PC-9 (cell line): ENCODE data around the gene PSKH1. TPM values are rescaled to one million over a fixed set of nuclear protein-coding genes. Genes with fewer than 3 reads are reported as not detected.
"Not testable (repeated sequence)": the region's sequence is repeated elsewhere in the genome, so short reads cannot be mapped to it uniquely, and the experiment has no call there.

Experiments
- BruUV-seq: library from RNA; stranded (reverse); fragments of 400-500 nt; replicated peaks from 2 replicates; lab custom pipeline; 2021; lab: Mats Ljungman, UMichigan
- CTCF ChIA-PET: fragments of 300-600 bp; sonication (Branson Sonifier 250); formaldehyde crosslinking; loops from one replicate; lab custom pipeline; 2022; ENCODE audit warnings: antibody characterized with exemption; lab: Charles Lee
- POLR2A ChIA-PET: fragments of 300-600 bp; sonication (Branson Sonifier 250); formaldehyde crosslinking; loops from one replicate; lab custom pipeline; 2022; ENCODE audit warnings: antibody characterized with exemption; ENCODE audit not compliant: unreplicated experiment; lab: Charles Lee
- DNase-seq, 2 experiments: peaks; one replicate each; pipeline versions ENCODE4 v3.0.0 to v3.0.0-alpha.2; 2015 to 2022; ENCODE audit warnings: mixed read lengths in 1 of 2
- H2AFZ ChIP-seq: fragments of 200-600 bp; sonication (generic); 2 replicates; pipeline ENCODE4 v1.8.1; 2017; ENCODE audit warnings: antibody characterized with exemption
- H3F3A ChIP-seq: fragments of 200-600 bp; sonication (generic); 2 replicates; pipeline ENCODE4 v1.8.1; 2017; ENCODE audit warnings: antibody characterized with exemption, mild to moderate bottlenecking, low read depth; ENCODE audit not compliant: insufficient read depth
- H3K27ac ChIP-seq: fragments of 200-600 bp; sonication (generic); 2 replicates; pipeline ENCODE4 v1.6.1; 2016; ENCODE audit warnings: mixed run types
- H3K27me3 ChIP-seq: fragments of 200-600 bp; sonication (generic); 2 replicates; pipeline ENCODE4 v1.6.1; 2016; ENCODE audit warnings: low read depth, mixed run types; ENCODE audit not compliant: insufficient read depth
- H3K36me3 ChIP-seq: fragments of 200-600 bp; sonication (generic); 2 replicates; pipeline ENCODE4 v1.6.1; 2016; ENCODE audit warnings: low read depth, mixed run types
- H3K4me1 ChIP-seq: fragments of 200-600 bp; sonication (generic); replicated peaks from 2 replicates; pipeline ENCODE4 v1.6.1; 2016; ENCODE audit warnings: mixed run types; ENCODE audit not compliant: insufficient read depth
- H3K4me2 ChIP-seq: fragments of 200-600 bp; sonication (generic); 2 replicates; pipeline ENCODE4 v1.6.1; 2017; ENCODE audit warnings: mixed run types
- H3K4me3 ChIP-seq: fragments of 200-600 bp; sonication (generic); 2 replicates; pipeline ENCODE4 v1.6.1; 2016; ENCODE audit warnings: mixed run types
- H3K79me2 ChIP-seq: fragments of 200-600 bp; sonication (generic); 2 replicates; pipeline ENCODE4 v1.6.1; 2017; ENCODE audit warnings: low read depth, mixed run types
- H3K9me2 ChIP-seq: fragments of 200-600 bp; sonication (generic); 2 replicates; pipeline ENCODE4 v1.8.1; 2017; ENCODE audit warnings: mild to moderate bottlenecking; ENCODE audit not compliant: insufficient read depth
- H3K9me3 ChIP-seq: fragments of 200-600 bp; sonication (generic); 2 replicates; pipeline ENCODE4 v1.8.1; 2016; ENCODE audit warnings: low read depth; ENCODE audit not compliant: insufficient read depth
- H4K20me1 ChIP-seq: fragments of 200-600 bp; sonication (generic); 2 replicates; pipeline ENCODE4 v1.8.1; 2017; ENCODE audit not compliant: insufficient read depth
- EZH2 ChIP-seq: fragments of 200-600 bp; sonication (generic); IDR thresholded peaks from 2 replicates; pipeline ENCODE4 v1.8.0; 2017; ENCODE audit warnings: antibody characterized with exemption, low read depth
- intact Hi-C: fragments of 100-400 bp; cut with micrococcal nuclease; formaldehyde crosslinking; loops from one replicate; pipeline ENCODE4 v1.10.0; 2022; ENCODE audit not compliant: unreplicated experiment
- total RNA-seq: library from RNA; stranded (reverse); gene quantifications from 2 replicates; pipeline ENCODE4 v1.2.3, GENCODE V29; 2021
- TF ChIP-seq, protein P1 (sequence below): fragments of 200-600 bp; sonication (generic); conservative IDR thresholded peaks from 2 replicates; pipeline ENCODE4 v1.6.1; 2017; ENCODE audit warnings: mixed run types, antibody characterized with exemption, mild to moderate bottlenecking, moderate library complexity

The PSKH1 gene
- total RNA-seq, 1 experiment from 2014 or later = 25.8 TPM

DNA sequence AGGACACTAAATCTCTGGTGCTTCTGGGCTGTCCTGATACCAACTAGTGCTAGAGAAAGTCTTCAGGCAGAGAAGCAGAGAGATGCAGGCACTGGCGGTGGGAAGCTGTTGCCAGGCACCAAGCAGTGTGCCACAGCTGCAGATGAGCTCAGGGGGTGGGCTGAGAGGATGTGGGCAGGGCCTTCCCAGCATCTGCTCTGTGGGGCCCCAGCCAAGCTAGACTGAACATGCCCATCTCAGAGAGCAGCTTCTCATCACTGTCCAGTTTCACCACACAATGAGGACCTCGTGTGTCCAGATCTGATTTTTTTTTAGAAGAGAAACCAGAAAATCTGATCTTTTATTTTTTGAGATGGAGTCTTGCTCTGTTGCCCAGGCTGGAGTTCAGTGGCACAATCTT is 17.1 kb downstream of the PSKH1 start:
- ChIA-PET POLR2A (no interaction called here), CTCF (no interaction called here)
- Histone ChIP-seq H3K4me3 (no peak overlapping the region), H3K79me2 (no peaks in the 10 kb centered on the region), H3K36me3 (no peaks in the 10 kb centered on the region), H3K4me1 (no peaks in the 10 kb centered on the region), H4K20me1 (peaks cover 4% of the 10 kb centered on the region; the same call in 1 of the 2 replicates), H3F3A (no peaks in the 10 kb centered on the region), H3K27me3 (no peaks in the 10 kb centered on the region), H3K9me2 (no peaks in the 10 kb centered on the region), H3K4me2 (no peak overlapping the region), H3K9me3 (no peaks in the 10 kb centered on the region), H2AFZ (no peak overlapping the region), H3K27ac (no peak overlapping the region)
- no peak for TF ChIP-seq EZH2
- TF ChIP-seq, protein P1, sequence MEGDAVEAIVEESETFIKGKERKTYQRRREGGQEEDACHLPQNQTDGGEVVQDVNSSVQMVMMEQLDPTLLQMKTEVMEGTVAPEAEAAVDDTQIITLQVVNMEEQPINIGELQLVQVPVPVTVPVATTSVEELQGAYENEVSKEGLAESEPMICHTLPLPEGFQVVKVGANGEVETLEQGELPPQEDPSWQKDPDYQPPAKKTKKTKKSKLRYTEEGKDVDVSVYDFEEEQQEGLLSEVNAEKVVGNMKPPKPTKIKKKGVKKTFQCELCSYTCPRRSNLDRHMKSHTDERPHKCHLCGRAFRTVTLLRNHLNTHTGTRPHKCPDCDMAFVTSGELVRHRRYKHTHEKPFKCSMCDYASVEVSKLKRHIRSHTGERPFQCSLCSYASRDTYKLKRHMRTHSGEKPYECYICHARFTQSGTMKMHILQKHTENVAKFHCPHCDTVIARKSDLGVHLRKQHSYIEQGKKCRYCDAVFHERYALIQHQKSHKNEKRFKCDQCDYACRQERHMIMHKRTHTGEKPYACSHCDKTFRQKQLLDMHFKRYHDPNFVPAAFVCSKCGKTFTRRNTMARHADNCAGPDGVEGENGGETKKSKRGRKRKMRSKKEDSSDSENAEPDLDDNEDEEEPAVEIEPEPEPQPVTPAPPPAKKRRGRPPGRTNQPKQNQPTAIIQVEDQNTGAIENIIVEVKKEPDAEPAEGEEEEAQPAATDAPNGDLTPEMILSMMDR = no peak
- intact Hi-C loops = no loop called here
- no TSS peak for BruUV-seq
- no peak for DNase-seq

DNA sequence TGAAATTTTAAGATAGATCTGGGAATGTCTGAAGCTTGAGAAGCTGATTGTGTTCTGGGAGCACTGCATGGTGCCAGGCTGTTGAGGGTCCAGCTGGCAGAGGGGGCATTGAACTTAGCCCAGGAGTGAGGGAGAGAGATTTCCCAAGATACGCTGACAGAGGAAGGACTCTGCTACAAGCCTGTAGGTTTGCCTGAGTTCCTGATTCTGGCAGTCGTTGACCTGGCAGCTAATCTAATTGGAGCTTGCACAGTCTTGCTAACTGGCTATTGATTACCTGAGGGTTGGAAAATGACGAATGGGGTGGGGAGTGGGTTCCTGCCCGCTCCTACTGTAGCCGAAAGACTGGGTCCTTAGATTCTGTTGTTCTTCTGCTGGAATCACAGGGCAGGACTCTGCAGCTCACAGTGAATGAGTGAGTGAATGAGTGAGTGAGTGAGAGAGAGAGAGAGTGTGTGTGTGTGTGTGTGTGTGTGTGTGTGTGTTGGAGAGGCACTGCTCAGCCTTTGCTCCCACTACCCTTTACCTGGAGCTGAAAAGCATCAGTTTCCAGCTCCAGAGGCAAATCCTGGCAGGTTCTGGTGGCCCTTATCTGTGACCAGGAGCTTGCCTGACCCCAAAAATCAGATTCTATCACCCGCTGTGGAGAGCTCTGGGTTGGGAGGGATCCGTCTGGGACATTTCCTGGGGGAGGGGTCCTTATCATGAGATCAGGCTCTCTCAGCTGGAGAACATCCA is 21.9 kb downstream of the PSKH1 start:
- H3K27ac ChIP-seq = no peak overlapping the region
- H3K36me3 ChIP-seq = no peaks in the 10 kb centered on the region
- H3F3A ChIP-seq = no peaks in the 10 kb centered on the region
- no TSS peak for BruUV-seq
- TF ChIP-seq EZH2 = no peak
- TF ChIP-seq, protein P1 = no peak
- POLR2A ChIA-PET = interaction anchor here (0.7 kb wide), 1 partner anchor 99 kb away, joined by 11 read pairs; no protein-coding TSS in a partner anchor
- no peaks in the 10 kb centered on the region for H3K9me3 ChIP-seq
- H2AFZ ChIP-seq = no peak overlapping the region
- no peaks in the 10 kb centered on the region for H3K4me1 ChIP-seq
- intact Hi-C loops = no loop called here
- DNase-seq = no peak
- no peak overlapping the region for H3K4me3 ChIP-seq
- peaks cover 42% of the 10 kb centered on the region for H4K20me1 ChIP-seq
- H3K79me2 ChIP-seq = no peaks in the 10 kb centered on the region
- CTCF ChIA-PET = interaction anchor here (0.6 kb wide), 1 partner anchor 79 kb away, joined by 8 read pairs; no protein-coding TSS in a partner anchor
- no peak overlapping the region for H3K4me2 ChIP-seq
- H3K27me3 ChIP-seq = no peaks in the 10 kb centered on the region
- no peaks in the 10 kb centered on the region for H3K9me2 ChIP-seq

DNA sequence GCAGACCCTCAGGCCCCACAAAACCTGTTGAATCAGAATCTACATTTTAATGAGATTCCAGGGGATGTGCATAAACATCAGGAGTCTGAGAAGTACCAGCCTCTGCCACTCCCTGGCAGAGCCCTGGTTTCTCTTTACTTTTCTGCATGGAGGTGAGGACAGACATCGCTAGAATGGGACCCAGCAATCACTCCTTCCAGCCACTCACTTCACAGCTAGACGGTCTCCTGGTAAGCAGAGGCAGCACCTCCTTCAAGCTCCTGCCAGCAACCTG is 22.4 kb downstream of the PSKH1 start:
- H3K27me3 ChIP-seq, H2AFZ ChIP-seq, H3K79me2 ChIP-seq, H3F3A ChIP-seq, H3K4me3 ChIP-seq, H3K27ac ChIP-seq, H3K36me3 ChIP-seq, BruUV-seq, H3K4me2 ChIP-seq, H3K9me3 ChIP-seq, H3K9me2 ChIP-seq, DNase-seq, intact Hi-C loops, H3K4me1 ChIP-seq: not testable (repeated sequence)
- H4K20me1 ChIP-seq = peaks cover 44% of the 10 kb centered on the region
- ChIA-PET POLR2A (interaction anchor here (0.7 kb wide), 1 partner anchor 99 kb away, joined by 11 read pairs; no protein-coding TSS in a partner anchor), CTCF (interaction anchor here (0.6 kb wide), 1 partner anchor 79 kb away, joined by 8 read pairs; no protein-coding TSS in a partner anchor)
